Measurements from ENCODE around the gene ATP6V1B1. TPM values are rescaled to one million over a fixed set of nuclear protein-coding genes. Genes with fewer than 3 reads are reported as not detected.
"Not testable (repeated sequence)": the region's sequence is repeated elsewhere in the genome, so short reads cannot be mapped to it uniquely, and the experiment has no call there.

The ATP6V1B1 gene
- total RNA-seq, 1 experiment from 2014 or later, result 2.5 TPM

DNA sequence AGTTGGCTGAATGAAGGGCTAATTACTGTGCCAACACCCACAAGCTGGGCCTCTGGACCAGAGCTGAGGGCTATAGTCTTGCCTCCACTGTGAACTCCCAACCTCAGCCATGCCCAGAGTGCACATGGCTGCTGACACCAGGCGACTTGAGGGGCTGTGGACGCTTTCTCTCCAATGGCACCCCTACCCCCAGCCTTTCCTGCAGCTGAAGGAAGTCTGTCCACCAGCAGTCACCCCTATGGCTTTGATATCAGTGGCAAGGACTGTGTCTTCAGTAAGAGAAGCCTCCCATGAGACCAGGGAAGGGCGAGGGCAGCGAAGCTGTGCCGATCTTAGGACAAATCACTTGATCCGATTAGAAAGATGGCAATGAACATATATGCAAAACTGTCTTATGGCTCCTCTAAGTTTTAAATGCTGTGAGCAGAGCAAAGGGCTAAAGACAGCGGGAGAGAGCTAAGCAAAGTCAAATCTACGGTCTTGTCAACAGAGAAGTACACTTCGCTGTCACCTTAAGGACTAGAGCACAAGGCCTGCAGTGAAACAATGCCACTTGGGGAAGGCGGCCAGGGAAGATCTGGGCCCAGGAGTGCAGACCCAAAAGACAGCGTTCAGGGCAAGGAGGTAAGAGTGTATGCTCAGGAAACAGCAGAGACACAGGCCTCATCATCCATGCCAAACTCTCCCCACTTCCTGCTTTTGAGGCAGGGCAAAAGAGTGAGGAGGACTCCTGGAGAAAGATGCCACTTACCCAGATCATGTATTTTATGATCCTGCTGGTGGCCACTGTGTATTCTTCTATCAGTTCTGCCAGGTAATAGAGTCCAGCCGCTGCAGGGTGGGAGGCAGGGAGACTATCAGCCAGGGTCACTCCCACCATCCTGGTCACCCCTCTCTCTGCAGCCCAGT, 57.5 kb downstream of the ATP6V1B1 start:
- in situ Hi-C loops (cut with HindIII; ENCODE audit: low pct_unique_long_range_greater_than_20kb, low sequenced_read_pairs), result no loop called here
- DNase-seq (ENCODE audit: low read depth, low spot score), result no peak

DNA sequence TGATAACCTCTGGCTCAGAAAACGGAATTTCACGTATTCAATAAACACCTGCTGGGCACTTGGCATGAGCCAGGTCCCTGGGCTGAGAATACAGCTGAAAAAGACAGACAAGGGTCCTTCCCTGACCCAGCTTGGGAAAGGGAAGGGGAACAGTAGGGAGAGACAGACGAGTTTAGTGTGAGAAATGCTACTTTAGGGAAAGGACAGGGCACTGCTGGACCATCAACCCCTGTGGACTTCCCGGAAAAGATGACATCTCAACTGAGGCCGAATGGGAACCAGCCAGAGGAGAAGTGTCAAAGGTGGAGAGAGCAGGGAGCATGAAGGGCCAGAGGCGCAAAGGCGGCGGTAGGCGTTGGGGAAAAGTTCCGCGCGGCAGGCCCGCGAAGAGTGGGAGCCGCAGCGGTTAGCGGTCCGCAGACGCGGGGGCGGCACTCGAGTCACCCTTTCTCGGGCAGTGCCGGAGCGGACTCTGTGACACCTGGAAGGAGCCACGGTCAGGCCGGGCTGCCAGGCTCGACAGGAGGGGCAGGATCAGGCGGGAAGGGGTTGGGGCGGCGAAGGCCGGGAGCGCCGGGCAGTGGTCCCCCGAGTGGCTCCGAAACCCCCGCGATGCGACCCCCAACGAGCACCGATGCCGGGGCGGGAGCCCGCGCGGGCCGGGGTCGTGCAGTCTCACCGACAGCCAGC, 58.5 kb downstream of the ATP6V1B1 start:
- in situ Hi-C loops (cut with HindIII; ENCODE audit: low pct_unique_long_range_greater_than_20kb, low sequenced_read_pairs), result no loop called here
- no peak for DNase-seq (ENCODE audit: low read depth, low spot score)

DNA sequence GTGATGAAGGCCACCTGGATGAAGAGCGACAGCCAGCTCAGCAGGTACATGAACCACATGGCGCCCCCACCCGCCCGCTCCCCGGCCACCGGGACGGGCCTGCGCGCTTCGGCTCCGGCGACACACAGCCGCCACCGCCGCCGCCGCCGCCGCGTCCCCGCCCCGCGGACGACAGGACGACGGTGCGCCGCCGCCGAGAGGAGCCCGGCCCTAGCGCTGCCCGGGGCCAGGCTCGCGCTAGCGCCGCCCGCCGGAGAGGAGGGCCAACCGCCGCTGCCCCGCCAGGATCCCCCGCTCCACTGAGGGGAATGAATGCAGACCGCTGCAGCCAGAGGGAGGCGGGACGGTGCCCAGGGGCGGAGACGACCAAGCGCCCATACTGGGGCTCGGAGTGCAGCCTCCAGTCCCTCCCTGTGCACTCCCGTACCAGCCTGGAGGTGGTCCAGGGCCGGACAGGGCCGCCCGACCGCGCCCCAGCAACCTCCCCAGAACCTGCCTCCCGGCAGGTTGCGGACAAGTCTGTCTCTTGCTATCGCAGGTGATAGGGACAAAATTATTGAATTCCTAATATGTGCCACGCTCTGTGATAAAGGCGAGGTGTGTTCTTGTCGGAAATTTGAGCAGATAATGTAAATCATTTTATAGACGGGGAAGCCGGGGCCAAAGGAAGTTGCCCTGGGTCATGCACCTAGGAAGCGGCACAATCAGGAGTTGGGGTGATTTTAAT, 59.2 kb downstream of the ATP6V1B1 start, which contains the start of gene TEX261:
TSS of gene TEX261 (minus strand) at position 175 of the 727 bp plus-strand sequence. CDS start at position 59, 116 bp downstream.
- DNase-seq (ENCODE audit: low read depth, low spot score), result peak; percentile 92
- in situ Hi-C loops (cut with HindIII; ENCODE audit: low pct_unique_long_range_greater_than_20kb, low sequenced_read_pairs), result no loop called here

DNA sequence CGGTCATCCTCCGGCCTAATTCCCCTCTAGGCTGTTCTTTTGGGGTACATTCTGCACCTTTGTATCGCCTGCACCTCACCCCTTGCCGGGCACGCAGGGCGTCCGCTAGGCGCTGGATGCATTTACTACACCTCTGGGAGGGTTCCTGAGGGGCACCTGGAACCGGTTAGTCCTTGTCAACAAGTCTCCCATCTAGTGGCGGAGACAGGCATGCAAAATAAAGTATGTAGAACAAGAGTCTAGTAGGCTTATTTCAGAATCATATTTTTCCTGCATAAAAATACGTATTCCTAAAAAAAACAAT, 59.7 kb downstream of the ATP6V1B1 start:
- in situ Hi-C loops (cut with HindIII; ENCODE audit: low pct_unique_long_range_greater_than_20kb, low sequenced_read_pairs), result no loop called here
- DNase-seq (ENCODE audit: low read depth, low spot score), result peak; percentile 60

DNA sequence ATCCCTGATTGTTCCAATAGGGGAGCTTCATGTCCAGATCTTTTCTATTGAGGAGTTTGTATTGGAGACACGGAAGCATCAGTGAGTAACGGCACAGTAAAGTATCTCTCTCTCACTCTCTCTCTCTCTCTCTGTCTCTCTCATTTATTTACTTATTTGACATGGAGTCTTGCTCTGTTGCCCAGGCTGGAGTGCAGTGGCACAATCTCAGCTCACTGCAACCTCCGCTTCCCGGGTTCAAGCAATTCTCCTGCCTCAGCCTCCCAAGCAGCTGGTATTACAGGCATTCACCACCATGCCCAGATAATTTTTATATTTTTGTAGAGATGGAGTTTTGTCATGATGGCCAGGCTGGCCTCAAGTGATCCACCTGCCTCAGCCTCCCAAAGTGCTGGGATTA, 63.2 kb downstream of the ATP6V1B1 start:
- in situ Hi-C loops (cut with HindIII; ENCODE audit: low pct_unique_long_range_greater_than_20kb, low sequenced_read_pairs); DNase-seq (ENCODE audit: low read depth, low spot score): not testable (repeated sequence)

DNA sequence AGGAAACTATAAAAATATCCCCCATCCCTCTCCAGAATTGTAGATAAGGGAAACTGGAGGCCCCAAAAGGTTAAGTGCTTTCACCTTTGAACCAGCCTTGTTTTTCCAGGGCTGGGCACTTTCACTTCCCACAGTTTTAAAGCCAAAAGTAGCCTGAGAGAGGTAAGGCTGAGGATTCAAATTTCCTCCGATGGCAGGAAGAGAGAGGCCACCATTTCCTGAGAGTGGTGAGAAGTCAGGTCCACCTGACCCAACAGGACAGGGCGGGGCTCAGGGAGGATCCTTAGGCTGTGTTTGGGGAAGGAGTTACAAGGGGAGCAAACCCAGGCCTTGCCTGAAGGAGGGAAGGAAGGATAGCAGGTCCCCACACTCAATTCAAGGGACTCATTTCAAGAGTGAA, 63.7 kb downstream of the ATP6V1B1 start:
- in situ Hi-C loops (cut with HindIII; ENCODE audit: low pct_unique_long_range_greater_than_20kb, low sequenced_read_pairs), result no loop called here
- DNase-seq (ENCODE audit: low read depth, low spot score), result no peak

DNA sequence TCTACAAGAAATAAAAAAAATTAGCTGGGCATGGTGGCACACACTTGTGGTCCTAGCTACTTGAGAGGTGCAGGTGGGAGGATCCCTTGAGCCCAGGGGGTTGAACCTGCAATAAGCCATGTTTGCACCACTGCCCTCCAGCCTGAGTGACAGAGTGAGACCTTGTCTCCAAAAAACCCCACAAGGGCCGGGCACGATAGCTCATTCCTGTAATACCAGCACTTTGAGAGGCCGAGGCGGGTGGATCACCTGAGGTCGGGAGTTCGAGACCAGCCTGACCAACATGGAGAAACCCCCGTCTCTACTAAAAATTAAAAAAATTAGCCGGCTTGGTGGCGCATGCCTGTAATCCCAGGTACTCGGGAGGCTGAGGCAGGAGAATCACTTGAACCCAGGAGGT, 64.2 kb downstream of the ATP6V1B1 start:
- in situ Hi-C loops (cut with HindIII; ENCODE audit: low pct_unique_long_range_greater_than_20kb, low sequenced_read_pairs); DNase-seq (ENCODE audit: low read depth, low spot score): not testable (repeated sequence)

DNA sequence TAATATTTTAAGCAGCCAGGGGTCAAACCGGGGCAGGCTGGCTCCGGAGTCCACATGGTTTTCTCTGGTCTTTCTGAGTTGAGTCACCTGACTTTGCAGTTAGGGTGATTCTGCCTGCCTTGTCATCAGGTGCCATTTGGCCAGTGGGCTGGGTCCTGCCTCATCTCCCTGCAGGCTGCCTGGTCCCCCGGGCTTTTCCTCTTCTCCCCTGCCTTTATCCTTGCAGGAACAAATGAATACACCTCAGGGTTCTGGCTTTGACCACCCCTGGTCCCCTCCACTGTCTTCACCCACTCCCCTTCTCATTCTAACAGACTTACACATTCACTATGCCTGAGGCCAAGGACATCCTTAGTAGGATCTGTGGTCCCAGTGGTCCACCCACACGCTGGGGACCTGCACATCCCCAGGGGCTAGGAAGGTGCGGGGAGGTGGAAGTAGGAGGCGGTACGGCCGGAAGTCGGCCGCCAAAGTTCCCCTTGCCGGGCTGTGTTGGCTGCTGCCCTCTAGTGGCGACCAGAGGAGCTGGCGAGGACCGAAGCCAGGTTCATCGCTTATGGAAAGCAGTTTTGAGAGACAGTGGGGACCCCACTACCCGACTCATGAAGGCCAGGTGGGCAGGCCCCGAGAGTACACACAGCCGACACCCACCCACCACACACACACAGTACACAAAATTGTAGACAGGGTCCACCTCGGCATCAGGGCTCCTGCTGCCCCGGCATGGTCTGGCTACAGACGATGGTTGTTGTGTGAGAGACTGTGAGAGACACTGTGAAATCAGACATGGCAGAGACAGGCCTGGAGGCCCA, 65.3 kb downstream of the ATP6V1B1 start:
- DNase-seq (ENCODE audit: low read depth, low spot score), result peak; percentile 78
- in situ Hi-C loops (cut with HindIII; ENCODE audit: low pct_unique_long_range_greater_than_20kb, low sequenced_read_pairs), result no loop called here

DNA sequence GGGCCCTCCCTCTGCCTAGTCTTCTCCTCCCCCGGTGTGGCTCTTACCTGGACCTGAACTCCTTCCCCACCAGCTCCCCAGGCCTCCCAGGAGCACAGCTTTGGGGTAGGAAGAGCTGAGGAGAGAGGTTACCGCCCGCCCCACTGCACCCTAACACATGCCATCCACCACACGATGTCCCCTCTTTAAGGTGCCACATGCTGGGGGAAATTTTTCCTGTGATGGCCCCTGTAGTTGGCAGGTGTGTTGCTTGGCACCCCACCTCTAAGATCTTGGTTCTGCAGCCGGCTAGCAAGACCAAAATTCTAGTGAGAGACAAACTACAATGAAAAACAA, 65.9 kb downstream of the ATP6V1B1 start:
- in situ Hi-C loops (cut with HindIII; ENCODE audit: low pct_unique_long_range_greater_than_20kb, low sequenced_read_pairs), result no loop called here
- no peak for DNase-seq (ENCODE audit: low read depth, low spot score)

DNA sequence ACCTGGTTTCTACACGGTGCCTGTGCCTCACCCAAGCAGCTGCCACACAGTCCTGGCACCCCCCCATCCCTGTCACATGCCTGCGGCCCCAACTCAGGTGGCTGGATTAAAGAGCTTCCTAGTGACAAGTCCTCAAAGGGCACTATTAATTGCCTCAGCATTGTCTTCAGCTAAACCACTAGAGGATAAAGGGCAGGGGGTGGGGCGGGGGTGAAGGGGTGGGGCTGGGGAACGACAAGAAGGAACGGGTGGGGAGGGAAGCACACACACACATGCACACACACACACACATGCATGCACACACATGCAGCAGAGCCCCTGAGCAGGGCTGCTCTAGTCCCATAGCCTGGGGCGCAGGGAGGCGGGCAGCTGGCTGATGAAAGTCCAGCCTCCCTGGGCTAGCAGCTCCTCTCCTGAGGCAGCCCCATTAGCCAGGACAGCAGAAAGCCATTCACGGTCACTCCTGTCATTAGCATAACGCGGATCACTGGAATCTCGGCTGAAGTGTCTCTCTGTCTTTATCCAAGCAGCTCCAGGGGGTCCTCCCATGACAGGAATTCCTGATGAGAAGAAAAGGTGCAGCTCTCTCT, 66.4 kb downstream of the ATP6V1B1 start:
- in situ Hi-C loops (cut with HindIII; ENCODE audit: low pct_unique_long_range_greater_than_20kb, low sequenced_read_pairs), result no loop called here
- peak; percentile 21 for DNase-seq (ENCODE audit: low read depth, low spot score)

DNA sequence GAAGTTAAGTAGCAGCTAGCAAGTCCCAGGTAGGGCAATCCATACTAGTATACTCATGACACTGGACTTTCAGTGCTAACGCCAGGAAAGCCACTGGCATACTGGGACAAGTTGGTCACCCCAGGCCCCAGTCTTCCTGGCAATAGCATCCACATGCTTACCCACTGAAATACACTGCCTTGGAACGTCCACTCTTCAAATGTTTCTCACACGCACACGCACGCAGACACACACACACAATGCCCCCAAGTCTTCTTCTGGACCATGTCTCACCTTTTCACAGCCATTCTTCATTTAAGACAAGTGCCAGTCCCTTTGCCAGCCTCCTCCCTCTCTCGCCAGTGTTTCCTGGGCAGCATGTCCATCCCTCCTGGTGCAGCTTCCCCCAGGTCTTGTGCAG, 67.7 kb downstream of the ATP6V1B1 start:
- in situ Hi-C loops (cut with HindIII; ENCODE audit: low pct_unique_long_range_greater_than_20kb, low sequenced_read_pairs), result no loop called here
- no peak for DNase-seq (ENCODE audit: low read depth, low spot score)

DNA sequence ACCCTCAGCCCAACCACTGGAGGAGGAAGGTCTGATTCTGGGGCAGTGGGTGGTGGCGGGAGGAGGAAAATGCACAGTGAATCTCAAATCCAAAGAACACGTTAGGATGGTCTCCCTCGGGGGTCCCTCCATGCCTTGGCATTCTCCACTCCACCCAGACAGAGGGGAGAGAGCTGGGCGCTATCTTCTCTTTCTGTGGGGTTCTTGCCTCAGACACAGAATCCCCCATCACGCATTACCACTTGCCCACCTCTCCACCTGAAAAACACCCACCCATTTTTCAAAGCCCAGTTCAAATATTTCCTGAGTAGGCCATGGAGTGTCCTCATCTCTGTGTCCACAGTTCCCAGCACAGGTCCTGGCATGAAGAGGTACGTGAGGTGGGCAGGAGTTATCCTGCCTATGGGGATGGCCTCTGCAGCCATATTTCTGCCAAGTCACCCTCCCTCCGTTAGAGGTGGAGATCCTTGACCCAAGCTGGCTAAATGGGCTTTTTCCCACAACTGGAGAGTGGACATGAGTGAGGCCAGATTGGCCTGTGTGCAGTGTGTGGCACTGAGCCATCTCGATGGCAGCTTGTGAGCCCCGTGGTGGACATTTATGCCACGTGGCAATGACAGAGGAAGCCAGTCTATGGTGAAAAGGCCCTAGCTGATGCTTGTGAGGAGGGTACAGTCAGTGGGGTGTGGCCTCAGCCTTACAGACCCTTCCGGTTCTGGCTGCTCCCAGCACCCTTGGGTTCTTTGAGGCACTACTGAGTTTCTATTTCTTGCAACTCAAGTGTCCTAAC, 68.5 kb downstream of the ATP6V1B1 start:
- DNase-seq (ENCODE audit: low read depth, low spot score), result no peak
- in situ Hi-C loops (cut with HindIII; ENCODE audit: low pct_unique_long_range_greater_than_20kb, low sequenced_read_pairs), result no loop called here

DNA sequence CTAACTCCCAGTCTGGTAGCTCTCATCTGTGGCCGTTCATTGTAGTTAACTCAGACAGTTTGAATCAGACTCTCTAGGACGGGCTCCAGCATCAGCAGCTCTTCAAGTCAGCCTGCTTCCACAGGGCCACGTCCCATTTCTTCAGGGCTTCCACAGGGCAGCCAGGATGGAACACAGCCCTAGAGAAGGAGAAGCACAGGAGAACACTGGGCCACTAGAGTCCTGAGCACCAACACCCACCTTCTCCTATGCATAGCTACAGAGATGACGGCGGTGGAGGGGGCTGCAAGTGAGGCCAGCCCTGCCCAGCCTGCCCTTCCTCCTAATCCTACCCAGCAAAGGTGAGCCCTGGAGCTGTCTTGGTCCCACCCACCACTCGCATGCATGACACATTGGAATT, 69.2 kb downstream of the ATP6V1B1 start:
- in situ Hi-C loops (cut with HindIII; ENCODE audit: low pct_unique_long_range_greater_than_20kb, low sequenced_read_pairs), result no loop called here
- DNase-seq (ENCODE audit: low read depth, low spot score), result no peak

DNA sequence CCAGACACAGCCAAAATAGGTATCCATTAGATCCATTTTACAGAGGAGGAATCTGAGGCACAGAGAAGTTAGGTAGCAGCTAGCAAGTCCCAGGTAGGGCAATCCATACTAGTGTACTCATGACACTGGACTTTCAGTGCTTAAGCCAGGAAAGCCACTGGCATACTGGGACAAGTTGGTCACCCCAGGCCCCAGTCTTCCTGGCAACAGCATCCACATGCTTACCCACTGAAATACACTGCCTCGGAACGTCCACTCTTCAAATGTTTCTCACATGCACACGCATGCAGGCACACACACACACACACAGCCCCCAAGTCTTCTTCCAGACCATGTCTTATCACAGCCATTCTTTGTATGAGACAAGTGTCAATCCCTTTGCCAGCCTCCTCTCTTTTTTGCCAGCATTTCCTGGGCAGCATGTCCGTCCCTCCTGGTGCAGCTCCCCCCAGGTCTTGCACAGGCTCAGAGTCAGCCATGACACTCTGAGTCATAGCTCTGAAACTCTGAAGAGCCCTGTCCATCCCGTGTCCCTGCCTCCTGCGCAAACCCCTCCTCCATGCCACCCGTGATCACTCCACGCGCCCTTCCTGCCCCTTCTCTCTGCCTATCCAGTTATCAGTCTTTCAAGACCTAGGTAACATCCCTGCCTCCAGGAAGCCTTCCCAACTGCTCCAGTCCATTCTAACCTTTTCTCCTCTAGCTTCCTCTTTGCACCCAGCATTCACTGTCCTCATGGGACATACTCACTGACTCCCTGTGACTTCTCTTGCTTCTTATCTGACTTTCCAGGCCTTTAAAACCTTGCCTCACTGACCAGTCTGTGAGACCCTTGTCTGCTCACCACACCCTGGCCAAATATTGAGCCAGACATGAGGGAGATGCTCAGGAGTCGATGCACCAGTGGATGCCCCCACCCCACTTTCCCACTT, 69.8 kb downstream of the ATP6V1B1 start:
- in situ Hi-C loops (cut with HindIII; ENCODE audit: low pct_unique_long_range_greater_than_20kb, low sequenced_read_pairs), result no loop called here
- no peak for DNase-seq (ENCODE audit: low read depth, low spot score)

DNA sequence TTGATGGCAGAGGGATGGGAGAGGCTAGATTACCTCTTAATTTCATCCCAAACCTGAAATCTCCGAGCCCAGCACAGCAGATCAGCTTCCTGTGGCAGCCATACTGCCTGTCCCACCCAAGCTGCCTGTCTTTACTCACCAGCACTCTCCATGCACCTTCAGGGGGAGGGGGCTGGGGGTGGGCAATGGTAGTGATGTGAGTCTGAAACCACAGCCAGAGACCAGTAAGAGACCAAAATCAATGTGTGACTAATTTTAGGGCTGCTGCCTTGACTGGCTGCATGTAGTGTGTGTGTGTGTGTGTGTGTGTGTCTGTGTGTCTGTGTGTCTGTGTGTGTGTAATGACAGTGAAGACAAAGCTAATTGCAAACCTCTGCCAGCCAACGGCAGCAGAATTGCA, 70.6 kb downstream of the ATP6V1B1 start:
- no peak for DNase-seq (ENCODE audit: low read depth, low spot score)
- in situ Hi-C loops (cut with HindIII; ENCODE audit: low pct_unique_long_range_greater_than_20kb, low sequenced_read_pairs), result no loop called here

All from SK-MEL-5 (cell line).